K562 (cell line): Measurements from ENCODE around the gene ACBD4. TPM values are rescaled to one million over a fixed set of nuclear protein-coding genes. Genes with fewer than 3 reads are reported as not detected.

Experiments
- BRF2 ChIP-seq: IDR thresholded peaks from 3 replicates; pipeline ENCODE4 v1.6.1; 2011; ENCODE audit warnings: borderline replicate concordance, mild to moderate bottlenecking; ENCODE audit not compliant: insufficient read length, insufficient read depth
- CBX2 ChIP-seq: fragments of 200-600 bp; sonication (generic); IDR thresholded peaks from one replicate; pipeline ENCODE4 v1.6.1; 2012; ENCODE audit warnings: mild to moderate bottlenecking, low read length, inconsistent platforms; ENCODE audit not compliant: insufficient read depth, poor library complexity, severe bottlenecking
- CHD1 ChIP-seq: fragments of 200-600 bp; sonication (generic); IDR thresholded peaks from one replicate; pipeline ENCODE4 v1.6.1; 2012; ENCODE audit warnings: mild to moderate bottlenecking, moderate library complexity, low read length, inconsistent platforms
- DLX4 ChIP-seq: fragments of 250-450 bp; sonication (Bioruptor Pico); IDR thresholded peaks from 2 replicates; pipeline ENCODE4 v1.6.1; 2021; ENCODE audit warnings: mild to moderate bottlenecking
- ETV5 ChIP-seq: sonication (generic); formaldehyde crosslinking; IDR thresholded peaks from 2 replicates; pipeline ENCODE4 v1.4.0; 2020; ENCODE audit warnings: low read depth, mild to moderate bottlenecking, missing genetic modification reagents
- HMGN3 ChIP-seq: IDR thresholded peaks from 2 replicates; pipeline ENCODE4 v1.6.1; 2011; ENCODE audit warnings: borderline replicate concordance, low read depth, mild to moderate bottlenecking, mixed read lengths, low read length; ENCODE audit not compliant: insufficient read length; ENCODE audit errors: extremely low read depth
- HNRNPK ChIP-seq: fragments of 200-400 bp; formaldehyde crosslinking; IDR thresholded peaks from one replicate; pipeline ENCODE4 v1.6.1; 2018; ENCODE audit warnings: mild to moderate bottlenecking, low read depth, low read length; ENCODE audit not compliant: poor library complexity, severe bottlenecking
- KLF1 ChIP-seq: fragments of 450-650 bp; IDR thresholded peaks from 2 replicates; pipeline ENCODE4 v1.6.1; 2016; ENCODE audit warnings: missing genetic modification characterization, missing compliant biosample characterization
- MED1 ChIP-seq: sonication (generic); formaldehyde crosslinking; IDR thresholded peaks from 2 replicates; pipeline ENCODE4 v1.8.1; 2023; ENCODE audit warnings: missing genetic modification reagents, borderline replicate concordance
- MIER1 ChIP-seq: fragments of 450-650 bp; IDR thresholded peaks from 2 replicates; pipeline ENCODE4 v1.6.1; 2016; ENCODE audit warnings: antibody characterized with exemption, mild to moderate bottlenecking, low read depth
- MTA2 ChIP-seq: fragments of 450-650 bp; IDR thresholded peaks from 2 replicates; pipeline ENCODE4 v1.6.1; 2016; ENCODE audit warnings: low read depth
- NFXL1 ChIP-seq: fragments of 450-650 bp; formaldehyde crosslinking; IDR thresholded peaks from 2 replicates; pipeline ENCODE4 v1.4.0; 2021; ENCODE audit warnings: mild to moderate bottlenecking
- PBX2 ChIP-seq, 2 experiments: IDR thresholded peaks in 1 of 2; conservative IDR thresholded peaks in 1 of 2; 2 replicates each; pipeline ENCODE4 v1.6.1; 2016; ENCODE audit warnings: low read depth in 2 of 2, mild to moderate bottlenecking in 1 of 2, missing compliant biosample characterization in 1 of 2, missing genetic modification characterization in 1 of 2, moderate library complexity in 1 of 2
- PHF21A ChIP-seq: fragments of 450-650 bp; IDR thresholded peaks from 2 replicates; pipeline ENCODE4 v1.6.1; 2017; ENCODE audit warnings: low read depth, borderline replicate concordance
- PHTF2 ChIP-seq: fragments of 250-450 bp; sonication (Bioruptor Pico); IDR thresholded peaks from 2 replicates; pipeline ENCODE4 v1.5.0; 2021; ENCODE audit warnings: mild to moderate bottlenecking
- POLR3A ChIP-seq: IDR thresholded peaks from 2 replicates; pipeline ENCODE4 v1.6.1; 2011; ENCODE audit warnings: borderline replicate concordance, mild to moderate bottlenecking, moderate library complexity; ENCODE audit not compliant: insufficient read length, insufficient read depth; ENCODE audit errors: extremely low read depth
- POLR3G ChIP-seq: IDR thresholded peaks from 2 replicates; pipeline ENCODE4 v1.6.1; 2011; ENCODE audit not compliant: insufficient read length, insufficient replicate concordance; ENCODE audit errors: extremely low read depth
- STAT5A ChIP-seq: IDR thresholded peaks from 2 replicates; pipeline ENCODE4 v1.6.1; 2012; ENCODE audit warnings: low read length, inconsistent platforms, borderline replicate concordance
- TFAM ChIP-seq: fragments of 250-450 bp; sonication (Bioruptor Pico); conservative IDR thresholded peaks from 2 replicates; pipeline ENCODE4 v1.5.0; 2021; ENCODE audit warnings: mild to moderate bottlenecking, moderate library complexity
- ZBTB34 ChIP-seq: fragments of 250-450 bp; sonication (Bioruptor Pico); IDR thresholded peaks from 2 replicates; pipeline ENCODE4 v1.8.0; 2021; ENCODE audit warnings: mild to moderate bottlenecking, moderate library complexity
- ZNF143 ChIP-seq: sonication (generic); formaldehyde crosslinking; IDR thresholded peaks from 2 replicates; pipeline ENCODE4 v1.9.0; 2022; ENCODE audit warnings: mild to moderate bottlenecking, missing genetic modification reagents
- ZSCAN29 ChIP-seq: fragments of 450-650 bp; IDR thresholded peaks from 2 replicates; pipeline ENCODE4 v1.6.1; 2017
- polyA plus RNA-seq, 8 experiments: library from polyadenylated mRNA; depleted of rRNA in 4 of 8; stranded (reverse) in 5 of 8; unstranded in 3 of 8; fragments of >200 nt; fragmentation: Nextera tagmentation in 2 of 8; fragmentation: Illumina TruSeq in 1 of 8; extraction: Ambion mirVana in 2 of 8; extraction: Trizol in 1 of 8; gene quantifications; 2 replicates each; pipeline versions ENCODE4 v1.2.1 to v1.2.3, GENCODE V29; 2011 to 2014; ENCODE audit warnings: inconsistent platforms in 1 of 8, missing spikeins in 1 of 8
- total RNA-seq, 7 experiments: library from RNA; depleted of rRNA in 6 of 7; stranded (reverse); fragments of >200 nt in 6 of 7; fragmentation: Illumina TruSeq in 2 of 7; extraction: Trizol in 2 of 7; gene quantifications; 2 replicates each; pipeline versions ENCODE4 v1.2.1 to v1.2.3, GENCODE V29; 2011 to 2021; ENCODE audit warnings: low replicate concordance in 1 of 7

Gene ACBD4
- total and polyA plus RNA-seq, 9 of the 15 experiments (the other 6 are each of a cell fraction or from before 2014, with no cell fraction given) = 0.14 to 6.9 (median 4.6) TPM

- TF ChIP-seq PBX2 (CRISPR knock-in tag; IDR thresholded peaks at IDR 0.05; ENCODE audit: low read depth) = no peak
- TF ChIP-seq PBX2 (tag; conservative IDR thresholded peaks at IDR 0.05; ENCODE audit: low read depth) = no peak
- TF ChIP-seq ZSCAN29 = no peak
- TF ChIP-seq CHD1 = no peak
- no peak for TF ChIP-seq MTA2
- TF ChIP-seq POLR3A = no peak
- TF ChIP-seq NFXL1 (CRISPR knock-in tag) = no peak
- no peak for TF ChIP-seq STAT5A
- no peak for TF ChIP-seq PHF21A
- no peak for TF ChIP-seq ZNF143 (CRISPR knock-in tag)
- TF ChIP-seq MED1 (CRISPR knock-in tag) = no peak
- no peak for TF ChIP-seq POLR3G
- TF ChIP-seq DLX4 (CRISPR knock-in tag) = no peak
- no peak for TF ChIP-seq KLF1 (tag)
- no peak for TF ChIP-seq CBX2
- no peak for TF ChIP-seq BRF2
- TF ChIP-seq HNRNPK = no peak
- TF ChIP-seq HMGN3 = peak; percentile 30
- TF ChIP-seq ZBTB34 (CRISPR knock-in tag) = no peak
- no peak for TF ChIP-seq PHTF2
- TF ChIP-seq TFAM (CRISPR knock-in tag) = no peak
- TF ChIP-seq ETV5 = no peak
- TF ChIP-seq MIER1 = no peak
Observed at GRCh38 chr17:45132572-45133463, 2.7 kb upstream of the ACBD4 start (continued).
